ENCODE results near the gene CDH4.

Gene CDH4

DNA sequence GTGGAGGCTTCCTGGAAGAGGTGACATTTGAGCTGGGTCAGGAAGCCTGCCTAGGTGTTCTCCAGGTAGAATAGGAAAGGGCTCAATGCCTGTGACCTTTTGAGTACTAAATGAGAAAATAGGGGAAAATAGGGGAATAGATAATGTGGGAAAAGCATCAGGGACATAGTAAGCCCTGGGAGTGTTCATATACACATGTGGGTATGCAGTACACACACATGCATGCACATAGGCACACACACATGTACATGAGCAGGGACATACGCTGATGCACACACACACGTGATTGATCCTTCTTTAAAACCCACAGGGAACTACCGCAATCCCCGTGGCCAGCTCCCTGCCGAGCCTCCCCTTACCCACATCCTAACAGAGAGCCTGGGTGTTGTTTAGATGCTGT lies 351.7 kb downstream of the CDH4 start:
- Histone ChIP-seq H3K9me3 (replicated peaks; ENCODE audit: low read length) (peaks cover 6% of the 10 kb centered on the region), H3K4me2 (ENCODE audit: low read length) (no peak overlapping the region), H3K4me3 (ENCODE audit: low read length) (no peak overlapping the region), H3K9ac (ENCODE audit: low read depth, low read length) (no peak overlapping the region), H3K4me1 (ENCODE audit: control insufficient read depth, insufficient read depth, low read length) (no peaks in the 10 kb centered on the region), H3K36me3 (ENCODE audit: insufficient read depth, low read length) (no peaks in the 10 kb centered on the region), H3K27me3 (ENCODE audit: control insufficient read depth, insufficient read depth, low read length) (no peaks in the 10 kb centered on the region)

DNA sequence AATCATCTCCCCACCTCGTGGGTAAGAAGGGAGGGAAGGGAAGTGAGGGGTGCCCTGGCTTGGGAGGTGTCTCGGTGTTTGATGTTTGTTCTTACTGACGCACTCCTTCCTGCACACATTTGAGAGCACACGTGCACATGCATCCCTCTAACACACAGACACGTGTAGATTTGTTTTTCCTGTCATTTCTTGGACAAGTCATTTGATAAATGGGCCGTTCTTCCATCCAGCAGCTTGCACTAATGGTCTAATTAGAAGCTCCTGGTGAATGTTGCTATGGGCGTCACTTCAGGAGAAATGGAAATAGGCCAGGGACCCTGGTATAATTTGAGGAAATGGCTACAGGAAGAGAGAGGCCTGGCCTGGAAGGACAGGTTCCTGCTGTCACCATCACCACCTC lies 352.5 kb downstream of the CDH4 start:
- Histone ChIP-seq H3K4me3 (ENCODE audit: low read length) (no peak overlapping the region), H3K9me3 (replicated peaks; ENCODE audit: low read length) (peaks cover 6% of the 10 kb centered on the region), H3K27me3 (ENCODE audit: control insufficient read depth, insufficient read depth, low read length) (no peaks in the 10 kb centered on the region), H3K4me2 (ENCODE audit: low read length) (no peak overlapping the region), H3K36me3 (ENCODE audit: insufficient read depth, low read length) (no peaks in the 10 kb centered on the region), H3K9ac (ENCODE audit: low read depth, low read length) (no peak overlapping the region), H3K4me1 (ENCODE audit: control insufficient read depth, insufficient read depth, low read length) (no peaks in the 10 kb centered on the region)

DNA sequence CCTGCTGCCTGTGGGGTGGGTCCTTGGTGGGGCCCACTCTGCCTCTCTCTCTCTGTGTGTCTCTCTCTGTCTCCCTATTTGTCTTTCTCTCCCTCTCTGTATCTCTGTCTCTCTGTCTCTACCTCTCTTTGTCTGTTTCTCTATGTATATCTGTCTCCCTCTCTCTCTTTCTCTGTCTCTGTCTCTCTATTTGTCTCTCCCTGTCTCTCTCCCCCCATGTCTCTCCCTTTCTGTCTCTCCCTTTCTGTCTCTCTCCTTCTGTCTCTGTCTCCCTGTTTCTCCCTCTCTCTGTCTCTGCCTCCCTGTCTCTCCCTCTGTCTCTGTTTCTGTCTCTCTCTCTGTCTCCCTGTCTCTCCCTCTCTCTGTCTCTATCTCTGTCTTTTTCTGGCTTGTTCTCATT lies 353.2 kb downstream of the CDH4 start:
- no peak overlapping the region for H3K4me2 ChIP-seq (ENCODE audit: low read length)
- no peaks in the 10 kb centered on the region for H3K27me3 ChIP-seq (ENCODE audit: control insufficient read depth, insufficient read depth, low read length)
- no peaks in the 10 kb centered on the region for H3K36me3 ChIP-seq (ENCODE audit: insufficient read depth, low read length)
- H3K9me3 ChIP-seq (replicated peaks; ENCODE audit: low read length), result peaks cover 6% of the 10 kb centered on the region
- H3K4me1 ChIP-seq (ENCODE audit: control insufficient read depth, insufficient read depth, low read length), result no peaks in the 10 kb centered on the region
- H3K4me3 ChIP-seq (ENCODE audit: low read length), result no peak overlapping the region
- no peak overlapping the region for H3K9ac ChIP-seq (ENCODE audit: low read depth, low read length)

DNA sequence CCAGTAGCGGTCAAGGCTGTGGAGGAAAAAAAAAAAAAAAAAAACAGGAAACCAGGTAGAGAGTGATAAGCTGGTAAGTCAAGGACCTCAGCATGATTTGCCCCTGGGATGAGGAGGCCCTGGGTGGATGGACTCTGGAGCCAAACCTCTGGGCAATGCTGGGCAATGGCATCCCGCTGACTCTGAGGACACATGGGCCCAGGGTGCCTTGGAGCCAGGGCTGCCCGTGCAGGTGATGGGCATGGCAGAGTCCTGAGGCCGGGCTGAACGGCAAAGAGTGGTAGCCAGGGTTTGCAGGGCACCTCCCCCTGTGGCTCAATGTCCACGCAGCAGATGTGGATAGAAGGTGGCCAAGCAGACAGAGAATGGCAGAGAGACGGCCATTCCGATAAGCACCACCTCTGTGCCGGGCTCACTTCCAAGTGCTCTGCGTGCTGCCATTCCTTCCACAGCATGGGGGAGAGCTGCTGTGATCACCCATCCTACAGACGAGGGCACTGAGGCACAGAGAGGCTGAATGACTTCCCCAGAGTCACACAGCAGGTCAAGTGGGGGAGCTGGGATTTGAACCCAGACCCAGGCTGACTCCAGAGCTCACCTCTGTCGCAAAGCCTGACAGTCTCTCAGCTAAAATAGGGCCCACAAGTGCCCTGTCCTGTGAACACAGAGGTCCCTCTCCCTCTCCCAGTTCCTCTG lies 353.9 kb downstream of the CDH4 start:
- Histone ChIP-seq H3K4me1 (ENCODE audit: control insufficient read depth, insufficient read depth, low read length) (no peaks in the 10 kb centered on the region), H3K36me3 (ENCODE audit: insufficient read depth, low read length) (no peaks in the 10 kb centered on the region), H3K9me3 (replicated peaks; ENCODE audit: low read length) (peaks cover 6% of the 10 kb centered on the region), H3K4me2 (ENCODE audit: low read length) (no peak overlapping the region), H3K27me3 (ENCODE audit: control insufficient read depth, insufficient read depth, low read length) (no peaks in the 10 kb centered on the region), H3K9ac (ENCODE audit: low read depth, low read length) (no peak overlapping the region), H3K4me3 (ENCODE audit: low read length) (no peak overlapping the region)

DNA sequence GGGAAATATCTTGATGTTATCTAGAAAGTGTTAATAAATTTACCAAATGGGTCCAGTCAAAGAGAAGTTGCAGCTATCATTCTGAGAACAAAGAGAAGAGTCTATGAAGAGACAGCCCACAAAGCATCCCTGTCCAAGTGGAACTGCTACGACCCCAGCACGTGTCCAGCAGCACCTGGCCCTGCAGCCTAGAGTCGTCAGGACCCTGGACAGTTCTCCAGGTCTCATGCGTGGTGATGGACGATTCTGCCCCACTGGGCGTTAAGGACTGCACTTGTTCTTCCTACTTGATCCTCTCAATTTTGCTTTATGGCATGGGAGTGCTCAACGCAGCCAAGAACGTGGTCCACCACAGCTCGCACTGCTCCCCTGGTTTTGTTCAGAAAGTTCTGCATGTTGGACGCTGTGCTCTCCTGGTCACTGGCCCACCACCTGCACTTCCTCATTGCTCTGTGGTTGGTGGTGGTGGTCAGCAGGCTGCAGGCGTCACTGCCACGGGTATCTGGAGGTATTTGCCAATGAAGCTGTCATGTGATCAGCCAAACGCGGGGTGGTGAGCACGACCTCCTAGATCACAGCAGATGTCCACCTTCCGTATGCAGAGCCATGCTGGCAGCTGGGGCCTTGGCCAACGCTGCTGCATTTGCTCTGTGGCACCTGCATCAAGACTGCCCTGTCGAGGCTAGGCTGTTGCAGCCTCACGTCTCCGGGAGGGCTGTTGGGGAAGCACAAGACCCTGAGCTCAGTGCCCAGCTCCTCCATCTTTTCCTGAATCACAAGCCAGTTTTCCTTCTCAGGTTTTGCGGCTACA lies 356.4 kb downstream of the CDH4 start:
- Histone ChIP-seq H3K27me3 (ENCODE audit: control insufficient read depth, insufficient read depth, low read length) (no peaks in the 10 kb centered on the region), H3K4me2 (ENCODE audit: low read length) (no peak overlapping the region), H3K4me1 (ENCODE audit: control insufficient read depth, insufficient read depth, low read length) (peaks cover 16% of the 10 kb centered on the region), H3K36me3 (ENCODE audit: insufficient read depth, low read length) (no peaks in the 10 kb centered on the region), H3K4me3 (ENCODE audit: low read length) (no peak overlapping the region), H3K9me3 (replicated peaks; ENCODE audit: low read length) (peaks cover 5% of the 10 kb centered on the region), H3K9ac (ENCODE audit: low read depth, low read length) (no peak overlapping the region)

DNA sequence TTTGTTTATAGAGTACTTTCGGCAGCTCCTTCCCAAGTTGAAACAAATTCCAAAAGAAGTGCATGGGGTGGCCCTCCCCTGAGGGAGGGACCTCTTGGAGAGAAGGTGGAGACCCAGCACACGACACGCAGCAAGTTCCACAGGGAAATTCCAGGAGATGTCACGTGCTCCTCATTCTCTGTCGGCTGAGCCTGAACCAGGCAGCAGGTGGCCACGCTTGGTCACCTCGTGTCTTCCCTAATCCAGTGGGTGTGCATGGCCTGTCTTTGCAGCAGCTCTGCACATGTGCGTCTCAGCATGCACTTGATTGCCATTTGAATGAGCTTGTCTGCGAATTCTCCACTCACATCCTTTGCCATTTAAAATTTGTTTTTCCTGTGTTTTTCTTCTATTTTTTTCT lies 357.4 kb downstream of the CDH4 start:
- Histone ChIP-seq H3K27me3 (ENCODE audit: control insufficient read depth, insufficient read depth, low read length) (no peaks in the 10 kb centered on the region), H3K4me3 (ENCODE audit: low read length) (no peak overlapping the region), H3K36me3 (ENCODE audit: insufficient read depth, low read length) (no peaks in the 10 kb centered on the region), H3K4me2 (ENCODE audit: low read length) (no peak overlapping the region), H3K4me1 (ENCODE audit: control insufficient read depth, insufficient read depth, low read length) (peaks cover 16% of the 10 kb centered on the region), H3K9ac (ENCODE audit: low read depth, low read length) (no peak overlapping the region), H3K9me3 (replicated peaks; ENCODE audit: low read length) (no peaks in the 10 kb centered on the region)

DNA sequence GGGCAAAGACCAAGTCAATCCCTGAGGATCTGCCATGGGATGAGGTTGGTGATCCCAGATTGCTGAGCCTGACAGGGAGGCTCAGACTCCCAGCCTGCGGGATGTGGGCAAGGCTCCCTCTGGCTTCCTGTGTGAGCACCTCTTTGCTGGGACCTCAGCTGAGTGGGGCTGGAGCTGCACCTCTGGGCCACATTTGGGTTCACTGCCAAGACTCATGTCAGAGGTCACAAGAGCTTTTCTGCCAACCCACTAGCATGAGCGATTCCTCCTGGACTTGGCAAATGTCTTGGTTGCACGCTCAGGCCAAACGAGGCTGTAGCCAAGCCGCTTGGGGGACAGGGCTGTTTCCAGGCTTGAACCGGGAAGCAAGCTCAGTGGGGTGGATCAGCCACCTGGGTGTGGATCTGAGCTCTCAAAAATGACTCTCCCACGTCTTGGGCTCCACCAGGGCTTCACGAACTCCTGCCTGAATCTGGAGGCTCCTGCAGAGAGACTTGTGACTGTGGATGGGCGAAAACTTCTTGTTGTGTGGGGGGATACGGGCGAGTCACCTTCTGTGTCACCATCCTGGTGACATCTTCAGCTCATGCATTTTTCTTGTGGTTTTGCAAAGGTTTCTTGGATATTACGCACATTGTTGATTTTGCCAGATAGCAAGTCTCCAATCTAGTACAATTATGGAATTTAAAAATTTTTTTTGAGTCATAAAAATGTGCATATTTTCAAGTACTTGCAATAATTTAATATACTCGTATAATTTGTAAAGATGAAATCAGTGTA lies 359.5 kb downstream of the CDH4 start:
- H3K36me3 ChIP-seq (ENCODE audit: insufficient read depth, low read length), result no peaks in the 10 kb centered on the region
- no peaks in the 10 kb centered on the region for H3K27me3 ChIP-seq (ENCODE audit: control insufficient read depth, insufficient read depth, low read length)

DNA sequence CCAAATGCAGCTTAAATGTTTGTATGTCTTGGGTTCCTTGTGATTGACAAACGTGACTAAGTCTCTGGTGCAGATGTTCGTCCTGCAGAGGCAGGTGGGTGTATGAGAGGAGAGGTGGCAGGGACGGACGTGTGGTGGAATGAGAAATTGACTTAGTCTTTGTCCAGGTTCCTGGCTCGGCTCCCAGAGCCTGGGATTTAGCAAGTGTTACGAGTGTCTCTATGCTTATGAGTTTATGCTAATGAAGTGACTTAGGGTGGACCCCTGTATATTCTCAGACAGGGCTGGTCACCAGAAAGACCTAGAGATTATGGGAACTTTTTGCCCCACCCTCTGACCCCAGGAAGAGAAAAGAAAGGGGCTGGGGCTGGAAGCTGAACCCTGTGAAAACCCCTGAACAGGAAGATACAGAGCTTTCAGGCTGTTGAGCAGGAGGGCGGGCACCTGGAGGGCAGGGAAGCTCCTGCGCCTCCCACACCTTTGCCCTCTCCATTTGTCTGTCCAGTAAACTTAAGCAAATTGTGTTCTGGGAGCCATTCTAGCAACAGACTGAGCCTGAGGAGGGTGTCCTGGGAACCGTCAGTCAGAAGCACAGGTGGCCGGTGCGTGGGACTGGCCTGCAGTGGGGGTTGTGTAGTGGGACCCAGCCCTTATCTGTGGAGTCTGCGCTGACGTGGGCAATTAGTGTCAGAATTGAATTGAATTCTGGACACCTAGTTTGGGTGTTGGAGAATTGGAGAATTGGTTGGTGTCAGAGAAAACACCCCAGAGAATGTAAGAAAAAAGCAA lies 362.1 kb downstream of the CDH4 start:
- Histone ChIP-seq H3K4me1 (ENCODE audit: control insufficient read depth, insufficient read depth, low read length) (peaks cover 16% of the 10 kb centered on the region), H3K9ac (ENCODE audit: low read depth, low read length) (no peak overlapping the region)

More for the DNA sequence above, 359.5 kb downstream of the CDH4 start:
- H3K4me1 ChIP-seq (ENCODE audit: control insufficient read depth, insufficient read depth, low read length), result peaks cover 16% of the 10 kb centered on the region
- peak overlapping the region; percentile 33 for H3K4me2 ChIP-seq (ENCODE audit: low read length)
- H3K9ac ChIP-seq (ENCODE audit: low read depth, low read length), result no peak overlapping the region
- no peaks in the 10 kb centered on the region for H3K9me3 ChIP-seq (replicated peaks; ENCODE audit: low read length)
- no peak overlapping the region for H3K4me3 ChIP-seq (ENCODE audit: low read length)

DNA sequence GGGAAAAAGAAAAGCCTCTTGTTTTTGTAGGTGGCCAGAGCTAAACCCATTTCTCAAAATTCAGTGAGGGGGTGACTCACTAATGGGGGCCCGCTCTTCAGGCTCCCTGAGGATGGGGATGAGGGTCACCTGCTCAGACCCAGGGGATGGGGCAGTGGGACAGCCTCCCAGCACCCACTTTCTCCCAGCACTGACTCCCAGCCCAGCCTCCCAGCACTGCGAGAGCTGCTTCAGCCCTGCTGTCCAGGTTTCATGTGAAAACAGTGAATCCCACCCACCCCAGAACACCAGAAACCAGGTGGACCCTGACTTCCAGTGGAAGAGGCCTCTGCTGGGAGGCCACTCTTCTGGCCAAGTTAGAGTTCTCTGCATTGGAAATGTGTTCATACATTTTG lies 362.6 kb downstream of the CDH4 start:
- Histone ChIP-seq H3K36me3 (ENCODE audit: insufficient read depth, low read length) (no peaks in the 10 kb centered on the region), H3K9me3 (replicated peaks; ENCODE audit: low read length) (no peaks in the 10 kb centered on the region), H3K4me2 (ENCODE audit: low read length) (no peak overlapping the region), H3K4me1 (ENCODE audit: control insufficient read depth, insufficient read depth, low read length) (peaks cover 16% of the 10 kb centered on the region), H3K4me3 (ENCODE audit: low read length) (no peak overlapping the region), H3K27me3 (ENCODE audit: control insufficient read depth, insufficient read depth, low read length) (no peaks in the 10 kb centered on the region), H3K9ac (ENCODE audit: low read depth, low read length) (no peak overlapping the region)

More for the DNA sequence above, 362.1 kb downstream of the CDH4 start:
- H3K4me3 ChIP-seq (ENCODE audit: low read length), result no peak overlapping the region
- H3K27me3 ChIP-seq (ENCODE audit: control insufficient read depth, insufficient read depth, low read length), result no peaks in the 10 kb centered on the region
- no peaks in the 10 kb centered on the region for H3K36me3 ChIP-seq (ENCODE audit: insufficient read depth, low read length)
- H3K4me2 ChIP-seq (ENCODE audit: low read length), result no peak overlapping the region
- no peaks in the 10 kb centered on the region for H3K9me3 ChIP-seq (replicated peaks; ENCODE audit: low read length)

DNA sequence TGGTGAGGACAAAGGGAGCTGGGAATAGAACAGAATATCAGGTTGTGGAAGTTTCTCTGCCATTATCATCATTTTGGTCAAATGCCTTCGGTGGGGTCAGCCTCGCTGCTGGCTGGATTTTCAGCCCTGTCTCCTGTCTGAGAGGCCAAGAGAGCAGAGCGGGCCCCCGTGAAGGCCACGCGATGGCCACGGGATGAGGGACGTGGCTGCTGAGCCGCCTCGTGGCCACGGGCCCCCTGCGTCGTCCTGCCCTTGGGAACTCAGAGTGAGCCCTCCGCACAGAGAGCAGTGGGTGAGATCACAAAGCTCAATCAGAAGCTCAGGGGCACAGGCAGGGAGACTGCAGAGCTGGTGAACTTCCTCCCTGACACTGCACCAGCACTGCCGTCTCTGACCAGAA lies 363.7 kb downstream of the CDH4 start:
- H3K4me2 ChIP-seq (ENCODE audit: low read length), result no peak overlapping the region
- H3K27me3 ChIP-seq (ENCODE audit: control insufficient read depth, insufficient read depth, low read length), result no peaks in the 10 kb centered on the region
- H3K4me1 ChIP-seq (ENCODE audit: control insufficient read depth, insufficient read depth, low read length), result peaks cover 16% of the 10 kb centered on the region
- no peaks in the 10 kb centered on the region for H3K36me3 ChIP-seq (ENCODE audit: insufficient read depth, low read length)
- no peaks in the 10 kb centered on the region for H3K9me3 ChIP-seq (replicated peaks; ENCODE audit: low read length)
- no peak overlapping the region for H3K9ac ChIP-seq (ENCODE audit: low read depth, low read length)
- no peak overlapping the region for H3K4me3 ChIP-seq (ENCODE audit: low read length)

DNA sequence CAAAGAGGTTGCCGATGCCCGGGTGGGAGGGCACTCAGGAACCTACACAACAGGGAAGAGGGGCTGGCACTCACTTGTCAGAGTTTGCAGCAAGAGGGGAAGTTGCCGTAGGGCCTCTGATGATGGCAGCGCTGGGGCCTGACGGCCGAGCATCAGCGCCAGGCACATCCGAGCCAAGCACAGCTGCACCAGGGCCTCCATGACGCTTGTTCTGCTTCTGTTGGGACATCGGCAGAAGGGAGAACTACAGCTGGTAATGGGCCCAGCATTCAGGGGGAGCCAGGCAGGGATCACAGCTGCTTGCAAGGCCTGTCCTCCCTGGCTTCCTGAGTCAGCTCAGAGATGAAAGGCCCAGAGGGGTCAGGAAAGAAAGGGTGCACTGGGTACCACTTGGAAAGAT lies 367.7 kb downstream of the CDH4 start:
- no peak overlapping the region for H3K4me3 ChIP-seq (ENCODE audit: low read length)
- no peak overlapping the region for H3K9ac ChIP-seq (ENCODE audit: low read depth, low read length)
- H3K27me3 ChIP-seq (ENCODE audit: control insufficient read depth, insufficient read depth, low read length), result no peaks in the 10 kb centered on the region
- H3K4me2 ChIP-seq (ENCODE audit: low read length), result no peak overlapping the region
- H3K36me3 ChIP-seq (ENCODE audit: insufficient read depth, low read length), result no peaks in the 10 kb centered on the region
- no peaks in the 10 kb centered on the region for H3K4me1 ChIP-seq (ENCODE audit: control insufficient read depth, insufficient read depth, low read length)
- H3K9me3 ChIP-seq (replicated peaks; ENCODE audit: low read length), result no peaks in the 10 kb centered on the region
